ENCODE measurements around the gene DEGS1. TPM values are rescaled to one million over a fixed set of nuclear protein-coding genes. Genes with fewer than 3 reads are reported as not detected.
A peak's percentile ranks its signal among the peaks of the same experiment; 100 is the strongest.

DEGS1 gene
- total RNA-seq, 1 experiment from 2014 or later = 59.8 TPM

GRCh38 chr1:224183591-224184312, 712 bp downstream of the DEGS1 start:
- Histone ChIP-seq H3K56ac (ENCODE audit: insufficient read length, low read depth, low read length) (no peak overlapping the region), H2AFZ (ENCODE audit: low read length) (no peak overlapping the region), H3K27me3 (ENCODE audit: insufficient read depth, low read length) (no peaks in the 10 kb centered on the region), H3K4ac (ENCODE audit: low read depth, low read length) (no peak overlapping the region), H4K91ac (ENCODE audit: insufficient read length, low read depth, low read length) (no peak overlapping the region), H2AK5ac (ENCODE audit: insufficient read length, low read length) (no peak overlapping the region), H3K79me2 (ENCODE audit: insufficient read depth, low read length) (peaks cover 20% of the 10 kb centered on the region; the same call in 1 of the 2 replicates), H3K9ac (ENCODE audit: extremely low read depth, insufficient read length, low read length) (peak overlapping the region; percentile 27), H3K9me3 (ENCODE audit: control insufficient read depth, low read depth, low read length) (no peaks in the 10 kb centered on the region), H3K4me2 (ENCODE audit: insufficient read depth, insufficient read length, low read length) (peak overlapping the region; percentile 61), H3K4me1 (ENCODE audit: insufficient read depth, low read length) (no peaks in the 10 kb centered on the region), H3K23ac (ENCODE audit: insufficient read length, low read depth, low read length) (no peak overlapping the region), H4K5ac (ENCODE audit: insufficient read length, low read depth, low read length) (no peak overlapping the region), H3K23me2 (ENCODE audit: insufficient read length, low read depth, low read length, poor library complexity, severe bottlenecking) (peaks cover 11% of the 10 kb centered on the region), H2BK12ac (ENCODE audit: insufficient read length, low read depth, low read length) (no peak overlapping the region), H3K14ac (ENCODE audit: insufficient read depth, low read length) (peak overlapping the region; percentile 78; the same call in 1 of the 2 replicates), H2BK120ac (ENCODE audit: low read depth, low read length, poor library complexity, severe bottlenecking) (no peak overlapping the region), H4K20me1 (ENCODE audit: control insufficient read depth, insufficient read depth, insufficient read length) (no peaks in the 10 kb centered on the region), H3T11ph (ENCODE audit: low read length) (no peak overlapping the region), H3K18ac (ENCODE audit: insufficient read length, low read depth, low read length) (no peak overlapping the region), H2BK5ac (ENCODE audit: insufficient read length, low read length) (no peak overlapping the region), H3K79me1 (ENCODE audit: insufficient read depth, low read depth, low read length, poor library complexity, severe bottlenecking) (no peaks in the 10 kb centered on the region), H3K27ac (ENCODE audit: insufficient read length, low read depth, low read length) (no peak overlapping the region), H4K8ac (replicated peaks; ENCODE audit: insufficient read length, low read depth, low read length) (no peak overlapping the region), H2BK20ac (ENCODE audit: low read depth, low read length, poor library complexity, severe bottlenecking) (no peak overlapping the region), H2BK15ac (ENCODE audit: low read depth, low read length) (no peak overlapping the region; the same call in 1 of the 2 replicates)
- Mint-ChIP-seq H3K4me1 (peaks cover 25 to 37% of the 10 kb centered on the region in 2 experiments), H3K27me3 (ENCODE audit: low read depth) (no peaks in the 10 kb centered on the region; the same call in 1 of the 2 replicates), H3K27ac (peak overlapping the region in 2 of 3 experiments; percentile 13 to 70; a peak in 3 of 7 replicates), H3K9me3 (peaks cover 3 to 4% of the 10 kb centered on the region in 2 experiments; a peak in 2 of 5 replicates), H3K36me3 (ENCODE audit: insufficient read depth in 1 of 3, low read depth in 3 of 3) (peaks cover 28 to 38% (median 29%) of the 10 kb centered on the region in 3 experiments), H3K4me3 (peak overlapping the region; percentile 82 to 86)
- peak; percentile 60 for DNase-seq
- no peak for TF ChIP-seq CTCF (conservative IDR thresholded peaks at IDR 0.05)
- no CpG with 5 or more reads among the region's 53 CpGs for WGBS (ENCODE audit: extremely low coverage, insufficient read length, low lambda C conversion rate)
